Eye (tissue), 1 donor: ENCODE results near the gene PYGO2.
"Not testable (repeated sequence)": the region's sequence is repeated elsewhere in the genome, so short reads cannot be mapped to it uniquely, and the experiment has no call there.

Experiments
- DNase-seq: peaks from one replicate; pipeline ENCODE4 v3.0.0-alpha.2; 2015

PYGO2 gene

DNA sequence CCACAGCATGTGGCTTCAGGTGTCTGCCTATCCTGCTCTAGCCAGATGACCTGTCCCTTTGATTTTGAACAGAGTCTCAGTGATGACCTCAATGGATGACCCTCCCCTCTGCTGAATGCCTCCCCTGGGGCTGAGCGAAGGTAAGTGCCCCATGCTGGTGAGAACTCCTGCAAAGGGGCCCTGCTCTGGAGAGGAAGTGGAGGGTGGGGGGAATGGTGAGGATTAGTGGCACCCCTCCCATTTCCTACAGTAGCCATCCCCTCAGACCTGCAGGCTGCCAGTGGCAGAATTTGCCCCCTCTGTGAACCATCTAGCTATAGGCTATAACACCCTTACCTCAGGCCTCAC is 21.4 kb downstream of the PYGO2 start:
- no peak for DNase-seq

DNA sequence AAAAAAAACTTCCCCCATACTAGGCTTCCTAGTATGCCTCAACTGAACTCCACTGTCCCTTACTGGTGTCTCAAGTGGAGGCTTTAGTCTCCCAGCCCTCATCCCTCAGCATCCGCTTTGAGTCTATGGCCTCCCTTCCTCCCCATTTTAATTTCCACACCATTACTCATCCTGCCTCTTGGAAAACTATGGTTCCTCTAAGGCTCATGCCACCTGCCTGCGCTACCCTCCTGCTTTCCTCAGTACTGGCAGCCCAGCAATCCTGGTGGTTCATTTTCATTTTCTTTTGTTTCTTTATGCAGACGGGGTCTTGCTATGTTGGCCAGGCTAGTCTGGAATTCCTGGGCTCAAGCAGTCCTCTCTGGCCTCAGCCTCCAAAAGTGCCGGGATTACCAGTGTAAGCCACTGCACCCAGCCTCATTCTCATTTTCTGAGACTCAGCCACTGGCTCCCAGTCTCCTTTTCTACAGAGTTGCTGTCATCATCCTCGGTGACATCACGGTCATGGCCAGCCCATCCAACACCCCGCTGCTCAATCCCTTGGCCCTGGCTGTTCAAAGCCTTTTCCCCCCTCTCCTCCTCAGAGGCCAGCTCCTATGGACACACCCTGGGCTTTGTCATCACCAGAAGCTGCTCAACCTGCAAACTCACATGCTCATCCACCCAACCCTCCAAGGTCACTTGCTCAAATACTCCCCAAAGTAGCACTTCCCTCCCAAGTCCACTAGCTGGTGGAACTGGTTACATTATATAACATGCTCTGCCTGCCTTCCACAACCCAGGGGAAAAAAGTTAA is 22.8 kb downstream of the PYGO2 start:
- DNase-seq = no peak

DNA sequence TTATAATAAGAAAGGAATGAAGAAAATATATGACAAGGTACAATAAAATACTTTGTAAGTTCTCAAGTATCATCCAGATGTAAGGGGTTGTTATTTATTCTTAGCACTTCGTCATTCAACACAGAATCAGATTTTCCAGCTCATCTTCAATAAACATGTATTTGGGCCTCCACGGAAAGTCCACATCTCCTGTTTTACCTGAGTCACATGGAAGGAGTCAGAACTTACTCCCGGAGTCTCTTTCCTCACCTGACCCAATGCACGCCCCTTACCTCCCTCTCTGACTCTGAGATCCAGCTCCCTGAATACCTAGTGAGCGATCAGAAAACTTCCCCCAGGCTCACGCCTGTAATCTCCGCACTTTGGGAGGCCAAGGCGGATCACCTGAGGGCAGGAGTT is 23.6 kb downstream of the PYGO2 start:
- no peak for DNase-seq

DNA sequence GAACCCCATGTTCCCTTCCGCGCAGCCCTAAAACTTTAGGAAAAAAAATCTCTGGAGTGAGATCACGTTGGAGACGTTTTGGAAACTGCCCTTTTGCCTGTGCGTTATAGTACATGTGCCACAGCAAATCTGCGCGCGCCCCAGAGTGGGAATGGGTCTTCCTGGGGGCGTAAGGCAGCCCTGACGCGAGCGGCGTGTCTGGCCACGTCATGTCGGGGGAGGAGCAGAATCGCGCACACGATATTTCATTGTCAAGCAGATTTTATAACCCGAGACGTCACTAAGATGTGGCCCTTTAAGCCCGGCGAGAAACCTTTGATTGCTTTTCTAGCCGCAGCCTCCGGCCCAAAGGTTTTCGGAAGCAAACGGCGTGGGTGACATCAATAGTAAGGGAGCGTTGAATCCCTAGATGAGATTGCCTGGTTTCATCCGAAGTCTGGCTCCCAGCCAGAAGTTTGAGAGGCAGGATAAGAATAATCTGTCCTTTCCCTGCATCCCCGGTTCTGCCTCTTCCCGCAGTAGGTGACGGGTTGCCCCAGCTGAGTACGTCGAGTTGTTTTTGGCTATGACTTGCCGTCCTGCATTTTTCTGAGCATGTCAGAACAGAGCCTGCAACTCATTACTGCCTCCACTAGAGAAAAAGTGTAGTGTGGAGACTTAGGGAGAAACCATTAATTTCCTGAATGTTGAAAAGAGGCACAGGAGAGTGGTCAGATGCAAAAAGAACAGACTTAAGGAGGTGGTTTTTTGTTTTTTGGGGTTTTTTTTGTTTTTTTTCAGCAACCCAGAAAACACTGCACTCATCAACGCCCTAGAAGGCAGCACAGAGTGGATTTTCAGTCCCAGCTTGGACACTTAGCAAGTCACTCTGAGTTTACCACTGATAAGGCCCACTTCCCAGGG is 24.2 kb downstream of the PYGO2 start:
- DNase-seq = peak; percentile 98

DNA sequence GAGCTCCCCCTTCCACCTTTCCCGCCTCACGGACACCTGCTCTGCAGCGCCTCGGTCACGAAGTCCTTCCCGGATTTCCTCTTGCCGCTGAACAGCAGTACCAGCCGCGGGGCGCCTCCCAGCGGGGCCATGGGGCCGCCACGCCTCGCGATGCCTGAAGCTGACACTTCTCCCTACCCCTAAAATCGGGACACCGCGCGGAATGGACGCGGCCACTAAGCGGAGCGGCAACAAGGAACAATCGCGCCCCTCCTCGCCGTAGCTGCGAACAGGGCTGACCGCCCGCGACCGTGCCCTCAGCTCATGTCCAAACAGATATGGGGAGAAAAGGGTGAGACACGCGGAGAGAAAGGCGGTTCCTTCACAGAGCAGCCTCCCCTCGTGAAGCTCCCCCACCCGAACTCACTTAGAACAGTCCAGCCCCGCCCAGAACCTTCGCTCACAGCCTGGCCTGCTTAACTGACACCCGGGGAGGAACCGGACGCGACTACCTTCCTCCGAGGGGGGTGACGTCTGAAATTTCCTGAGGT is 25.0 kb downstream of the PYGO2 start, which contains the start of gene PMVK:
TSS of gene PMVK (minus strand) at position 165 of the 530 bp plus-strand sequence. CDS start at position 131, 34 bp downstream.
- DNase-seq = peak; percentile 99

DNA sequence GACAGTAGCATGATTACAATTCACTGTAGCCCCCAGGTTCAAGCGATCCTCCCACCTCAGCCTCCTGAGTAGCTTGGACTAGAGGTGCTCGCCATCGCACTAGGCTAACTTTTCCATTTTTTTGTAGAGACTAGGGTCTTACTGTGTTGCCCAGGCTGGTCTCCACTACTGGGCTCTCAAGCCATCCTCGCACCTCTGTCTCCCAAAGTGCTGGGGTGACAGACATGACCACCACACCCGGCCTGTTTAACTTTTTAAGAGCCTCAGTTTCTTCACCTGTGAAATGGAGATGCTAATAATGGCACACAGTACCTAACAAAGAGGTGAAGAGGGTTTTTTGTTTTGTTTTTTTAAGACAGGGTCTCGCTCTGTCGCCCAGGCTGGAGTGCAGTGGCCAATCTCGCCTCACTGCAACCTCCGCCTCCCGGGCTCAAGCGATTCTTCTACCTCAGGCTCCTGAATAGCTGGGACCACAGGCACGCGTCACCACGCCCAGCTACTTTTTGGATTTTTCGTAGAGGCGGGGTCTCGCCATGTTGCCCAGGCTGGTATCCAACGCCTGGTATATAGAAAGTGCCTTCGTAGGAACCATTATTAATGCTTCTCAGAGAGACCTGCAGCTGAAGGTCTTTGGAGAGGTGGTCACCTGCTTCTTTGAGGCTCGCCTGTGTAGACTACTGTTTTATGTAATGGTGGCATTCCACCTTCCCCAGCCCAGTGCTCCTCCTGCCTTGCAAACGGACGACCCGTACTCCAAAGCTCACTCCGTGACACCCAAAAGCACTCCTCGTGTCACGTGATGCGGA is 25.6 kb downstream of the PYGO2 start:
- DNase-seq = no peak

DNA sequence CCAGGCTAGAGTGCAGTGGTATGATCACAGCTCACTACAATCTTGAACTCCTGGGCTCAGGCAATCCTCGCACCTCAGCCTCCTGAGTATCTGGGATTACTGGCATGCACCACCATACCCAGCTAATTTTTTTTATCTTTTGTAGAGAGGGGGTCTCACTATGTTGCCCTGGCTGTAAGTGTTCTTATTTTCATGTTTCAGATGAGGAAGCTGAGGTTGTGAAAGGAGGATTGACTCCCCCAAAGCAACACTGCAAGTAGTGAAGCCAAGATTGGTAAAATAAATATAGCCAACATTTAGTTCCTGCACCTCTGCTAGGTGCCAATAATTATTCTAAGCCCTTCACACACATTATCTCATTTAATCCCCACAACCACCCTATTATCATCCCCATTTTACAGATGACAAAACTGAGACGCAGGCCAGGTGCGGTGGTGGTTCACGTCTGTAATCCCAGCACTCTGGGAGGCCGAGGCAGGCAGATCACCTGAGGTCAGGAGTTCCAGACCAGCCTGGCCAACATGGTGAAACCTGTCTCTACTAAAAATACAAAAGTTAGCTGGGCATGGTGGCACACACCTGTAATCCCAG is 27.1 kb downstream of the PYGO2 start:
- DNase-seq = no peak

DNA sequence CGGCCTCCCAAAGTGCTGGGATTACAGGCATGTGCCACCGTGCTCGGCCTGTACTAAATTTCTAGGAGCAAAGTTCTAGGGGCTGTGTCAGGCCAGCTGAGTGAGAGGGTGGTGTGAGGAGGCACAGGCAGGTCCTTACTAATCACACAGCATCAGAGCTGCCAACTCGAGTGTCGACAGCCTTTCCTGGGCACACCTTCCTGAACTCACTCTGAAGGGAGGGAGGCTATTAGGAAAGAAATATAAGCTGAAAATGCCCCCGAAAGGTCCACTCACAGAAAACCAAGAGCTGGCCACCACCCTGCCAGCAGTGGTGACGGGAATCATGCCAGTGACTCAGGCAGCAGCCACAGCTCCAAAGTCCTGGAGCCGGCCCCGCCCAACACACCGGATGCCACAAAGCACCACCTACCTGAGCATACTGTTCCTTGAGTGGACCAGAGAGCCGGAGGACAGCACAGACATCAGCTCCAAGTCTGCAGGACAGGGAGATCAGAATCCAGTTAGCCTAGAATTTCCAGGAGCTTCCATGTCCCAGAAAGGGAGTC is 29.6 kb downstream of the PYGO2 start:
- no peak for DNase-seq

DNA sequence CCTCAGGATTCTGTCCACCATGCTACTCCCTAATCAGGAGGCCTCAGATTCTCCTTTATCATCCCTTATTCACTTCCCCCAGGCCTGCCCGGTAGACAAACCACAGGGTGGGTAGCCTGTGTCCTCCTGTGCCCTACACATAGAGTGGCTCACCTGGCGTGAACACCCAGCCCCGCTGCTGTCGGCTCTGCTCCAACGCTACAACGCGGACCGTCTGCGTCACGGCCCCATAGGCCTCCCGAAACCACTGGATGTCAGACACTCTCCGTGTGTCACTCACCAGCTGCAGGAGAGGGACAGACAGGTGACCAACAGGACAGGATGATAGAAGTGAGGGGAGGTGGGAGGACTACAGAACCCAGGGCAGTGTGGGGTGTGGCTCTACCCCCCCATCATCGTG is 35.4 kb downstream of the PYGO2 start:
- DNase-seq = no peak

DNA sequence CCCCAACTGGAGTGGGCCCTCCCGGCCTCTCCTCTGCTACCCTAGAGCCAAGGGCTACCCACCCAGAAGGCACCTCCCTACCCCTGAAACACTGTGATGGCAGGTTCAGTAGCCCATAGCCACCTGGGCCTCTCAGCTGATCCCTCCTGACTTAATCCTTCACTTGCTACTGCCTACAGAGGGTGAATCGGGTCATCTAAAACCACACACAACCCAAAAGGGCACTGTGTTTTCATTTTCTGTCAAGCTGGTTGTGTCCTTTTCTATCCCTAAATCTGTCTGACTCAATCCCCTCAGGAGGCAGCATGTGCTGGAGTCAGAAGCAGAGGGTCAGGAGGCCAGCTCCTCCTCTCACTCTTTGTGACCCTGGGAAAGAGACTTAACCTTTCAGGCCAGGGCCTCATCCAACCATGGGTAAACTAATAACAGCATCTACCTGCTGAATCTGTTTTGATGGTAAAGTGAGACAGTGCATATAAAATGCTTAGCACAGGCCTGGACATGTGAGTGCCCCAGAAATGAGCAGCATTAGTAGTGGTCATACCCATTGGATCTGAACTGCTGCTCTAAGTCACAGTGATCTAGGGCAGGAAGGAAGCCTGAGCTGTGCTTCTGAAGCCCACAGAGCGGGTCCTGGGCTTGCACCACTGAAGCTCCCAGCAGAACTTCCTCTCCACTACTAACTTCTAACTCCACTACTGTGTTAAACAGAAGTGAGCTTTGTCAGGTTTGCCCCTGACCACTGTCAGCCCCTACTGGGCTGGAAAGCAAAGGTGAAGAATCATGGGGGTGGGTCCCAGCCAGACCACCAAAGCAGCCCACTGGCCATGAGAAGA is 36.0 kb downstream of the PYGO2 start:
- no peak for DNase-seq

DNA sequence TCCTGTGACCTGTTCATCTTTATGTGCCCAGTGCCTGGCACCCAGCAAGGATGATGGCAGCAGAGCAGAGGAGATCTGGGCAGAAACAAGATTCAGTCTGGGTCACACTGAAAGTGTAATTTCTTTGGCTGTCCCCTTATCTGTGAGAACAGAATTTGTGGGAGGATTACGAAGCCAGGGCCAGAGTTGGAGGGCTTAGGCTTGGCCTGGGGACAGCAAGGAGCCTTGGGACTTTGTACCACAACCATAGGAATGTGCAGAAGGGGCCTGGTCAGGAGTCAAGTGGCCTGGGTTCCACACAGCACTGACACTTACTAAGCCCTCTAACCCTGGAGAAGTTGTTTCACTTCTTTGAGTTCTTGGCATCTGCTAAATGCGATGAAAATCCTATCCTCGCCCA is 37.9 kb downstream of the PYGO2 start:
- DNase-seq = no peak

DNA sequence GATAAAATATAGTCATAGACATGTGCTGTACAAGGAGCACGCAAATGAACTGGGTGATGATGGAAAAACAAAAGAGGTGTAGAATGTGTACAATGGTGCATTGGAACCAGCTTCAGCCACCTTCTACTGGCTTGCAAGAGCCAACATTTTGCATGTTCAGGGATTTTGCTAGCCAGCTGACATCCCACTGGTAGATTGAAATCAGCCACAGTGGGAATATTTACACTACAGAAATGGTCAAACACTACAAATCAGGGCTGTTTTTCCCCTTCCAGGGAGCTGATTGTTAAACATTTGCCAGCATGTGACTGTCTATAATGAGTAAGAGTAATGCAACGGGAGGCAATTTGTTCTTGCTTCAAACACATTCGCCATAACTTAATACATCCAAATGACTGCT is 48.3 kb downstream of the PYGO2 start:
- no peak for DNase-seq

DNA sequence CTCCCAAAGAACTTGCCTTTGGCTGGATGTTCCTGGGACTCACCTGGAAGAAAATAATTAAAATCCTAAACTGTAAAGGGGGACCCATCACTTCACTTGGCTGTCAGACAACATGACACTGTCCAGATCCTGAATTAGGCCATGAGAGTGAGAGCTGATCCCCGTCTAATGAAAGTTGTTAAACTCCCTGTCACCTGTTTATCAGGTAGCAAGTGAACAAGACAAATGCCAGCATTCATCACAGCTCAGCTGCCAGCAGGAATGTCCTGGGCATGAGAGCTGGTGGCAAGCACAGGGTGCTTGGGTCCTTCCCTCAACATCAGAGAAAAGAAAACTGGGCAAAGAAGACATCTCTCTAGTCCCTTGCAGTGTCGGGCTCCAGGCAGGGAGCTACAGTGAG is 48.8 kb downstream of the PYGO2 start:
- DNase-seq = no peak

DNA sequence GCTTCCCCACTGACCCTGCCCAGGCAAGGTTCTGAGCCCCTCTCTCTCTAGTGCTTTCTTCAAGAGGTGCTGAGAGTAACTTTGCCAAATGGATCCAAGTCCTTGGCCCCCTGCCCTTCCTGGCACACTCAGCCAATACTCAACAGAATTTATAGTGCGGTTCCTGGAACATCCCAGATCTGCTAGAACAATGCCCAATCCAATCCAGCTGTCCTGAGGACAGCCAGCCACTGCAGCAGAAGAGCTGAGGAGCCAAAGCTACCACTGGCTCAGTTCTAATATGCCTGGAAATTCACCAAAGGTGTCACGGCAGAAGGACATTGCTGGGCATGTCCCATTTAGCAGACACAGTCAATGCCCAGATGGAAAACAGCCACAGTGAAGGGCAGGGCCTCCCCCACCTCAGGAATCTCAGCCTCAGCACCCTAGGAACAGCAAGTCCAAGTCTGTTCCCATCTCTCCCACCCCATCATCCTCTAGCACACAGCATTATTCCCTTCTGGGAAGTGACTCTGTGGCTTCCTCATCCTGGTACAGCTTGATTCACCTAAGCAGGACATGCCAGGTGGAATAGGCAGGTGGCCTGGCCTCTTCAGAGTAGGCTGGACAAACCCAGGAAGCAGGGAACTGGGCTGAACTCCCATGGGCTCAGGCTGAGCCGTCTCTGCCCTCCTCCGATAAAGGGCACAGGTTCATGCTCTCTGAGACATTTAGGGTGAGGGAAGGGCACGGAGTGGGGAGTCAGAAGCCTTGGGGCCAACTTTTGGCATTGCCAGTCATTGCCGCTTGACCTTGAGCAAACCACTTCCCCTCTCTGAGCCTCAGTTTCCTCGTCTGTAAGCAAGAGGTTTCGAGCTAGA is 49.7 kb downstream of the PYGO2 start:
- no peak for DNase-seq

DNA sequence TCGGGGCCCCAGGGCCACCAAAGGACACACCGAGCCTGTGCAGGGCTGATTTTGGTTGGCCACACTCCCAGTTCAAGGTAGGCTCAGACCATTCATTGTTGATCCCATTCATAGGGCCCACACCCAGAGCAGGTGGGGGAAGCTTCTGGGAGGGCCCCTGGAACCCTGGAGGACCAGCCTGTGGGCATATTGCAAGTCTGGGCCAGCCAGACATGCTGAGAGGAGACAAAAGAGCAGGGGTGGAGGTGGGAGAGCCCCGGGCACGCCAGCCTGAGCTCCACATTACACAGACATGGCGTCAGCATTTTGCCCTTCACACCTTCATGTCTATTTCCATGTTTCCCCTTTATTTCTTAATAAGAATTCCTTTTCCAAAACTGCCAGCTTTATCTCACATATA is 50.7 kb downstream of the PYGO2 start:
- DNase-seq = no peak

DNA sequence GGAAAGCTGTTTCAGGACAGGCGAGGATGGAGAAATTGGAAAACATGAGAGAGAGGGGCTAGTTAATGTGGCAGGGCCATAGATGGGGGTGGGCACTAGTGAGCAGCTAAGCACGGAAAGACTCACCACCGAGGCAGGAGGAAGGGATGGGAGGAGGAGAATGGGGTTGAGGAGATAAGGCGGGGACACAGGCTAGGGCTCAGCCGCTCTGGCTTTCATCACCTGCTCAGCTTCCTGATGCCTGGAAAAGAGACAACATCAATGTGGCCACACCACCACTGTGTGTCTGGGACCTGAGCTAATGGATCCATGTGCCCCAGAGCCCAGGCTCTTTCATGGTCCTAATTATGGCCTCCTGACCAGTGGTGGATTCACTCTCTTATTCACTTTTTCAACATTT is 52.6 kb downstream of the PYGO2 start:
- DNase-seq = no peak

DNA sequence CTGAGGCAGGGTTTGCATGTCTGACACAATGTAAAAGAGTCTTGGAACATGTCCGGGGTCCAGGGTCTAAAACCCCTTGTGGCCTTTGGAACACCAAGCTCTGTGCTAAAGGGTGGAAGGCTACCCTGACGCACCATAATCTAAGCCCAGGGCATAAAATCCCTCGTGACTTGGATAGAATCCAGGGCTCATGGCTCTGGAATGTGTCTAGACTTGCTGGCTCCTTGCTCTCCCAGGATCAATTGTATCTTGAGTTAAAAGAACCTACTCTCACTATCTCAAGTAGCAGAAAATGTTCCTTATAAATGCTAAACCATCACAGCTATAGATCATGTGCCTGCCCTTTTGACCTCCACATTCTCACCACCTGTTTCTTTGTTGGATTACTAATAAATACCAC is 53.5 kb downstream of the PYGO2 start:
- DNase-seq = not testable (repeated sequence)
